NCI-H146 treated with DMSO at 0.1 percent for 48 hours (cell line): ENCODE results near the gene GSTM4.
"Not testable (repeated sequence)": the region's sequence is repeated elsewhere in the genome, so short reads cannot be mapped to it uniquely, and the experiment has no call there.

Experiments
- DNase-seq: peaks from one replicate; lab custom pipeline; 2025; ENCODE audit not compliant: unreplicated experiment; lab: John Stamatoyannopoulos, UW

Gene GSTM4

DNA sequence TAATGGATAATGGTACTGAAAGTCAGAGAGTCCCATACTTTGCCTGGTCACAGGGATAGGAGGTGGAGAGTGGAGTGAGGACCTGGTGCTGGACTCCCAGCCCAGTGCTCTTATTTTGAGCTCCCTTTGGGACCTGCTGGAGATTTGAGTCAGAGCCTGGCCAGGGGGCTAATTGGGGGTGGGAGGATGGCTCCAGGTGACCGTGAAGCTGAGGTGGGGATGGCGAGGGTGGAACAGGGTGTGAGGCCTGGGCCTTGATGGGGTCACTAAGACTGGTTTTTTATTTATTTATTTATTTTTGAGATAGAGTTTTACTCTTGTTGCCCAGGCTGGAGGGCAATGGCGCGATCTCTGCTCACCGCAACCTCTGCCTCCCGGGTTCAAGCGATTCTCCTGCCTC, 18.5 kb upstream of the GSTM4 start:
- no peak for DNase-seq

DNA sequence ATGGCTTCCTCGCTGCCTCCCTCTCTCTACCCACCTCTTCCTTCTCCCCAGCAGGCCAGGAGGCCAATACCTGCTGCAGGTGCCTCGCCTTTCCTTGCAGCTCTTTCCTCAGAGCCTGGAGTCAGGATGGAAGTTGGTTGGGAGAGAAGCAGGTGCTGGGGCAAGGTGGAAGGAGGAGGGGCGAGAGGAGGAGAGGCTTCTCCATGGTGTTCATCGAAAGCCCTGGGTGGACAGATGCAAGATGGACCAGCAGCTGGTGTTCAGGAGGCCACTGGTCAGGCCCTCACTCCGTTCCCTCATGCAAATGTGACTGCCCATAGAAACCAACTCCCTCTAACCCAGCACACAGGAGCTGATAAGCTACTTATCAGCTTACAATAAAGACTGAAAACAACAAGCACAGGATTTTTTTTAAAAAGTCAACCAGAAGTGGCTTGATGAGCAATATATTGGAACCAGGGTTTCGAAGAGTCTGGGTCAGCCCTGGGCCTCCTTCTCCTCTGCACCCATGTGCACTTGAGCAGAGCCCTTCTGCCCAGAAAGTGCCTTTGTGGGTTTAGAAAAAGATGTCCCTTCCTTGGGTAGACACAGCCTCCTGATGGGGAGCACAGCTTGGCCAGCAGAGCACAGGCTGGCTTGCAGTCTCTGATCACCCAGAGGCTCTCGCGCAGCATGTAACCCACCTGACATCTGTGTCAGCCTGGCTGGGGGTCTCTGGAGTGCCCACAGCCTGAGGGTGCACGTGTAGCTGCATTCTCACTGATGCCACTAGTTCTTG, 16.6 kb upstream of the GSTM4 start:
- DNase-seq: no peak

DNA sequence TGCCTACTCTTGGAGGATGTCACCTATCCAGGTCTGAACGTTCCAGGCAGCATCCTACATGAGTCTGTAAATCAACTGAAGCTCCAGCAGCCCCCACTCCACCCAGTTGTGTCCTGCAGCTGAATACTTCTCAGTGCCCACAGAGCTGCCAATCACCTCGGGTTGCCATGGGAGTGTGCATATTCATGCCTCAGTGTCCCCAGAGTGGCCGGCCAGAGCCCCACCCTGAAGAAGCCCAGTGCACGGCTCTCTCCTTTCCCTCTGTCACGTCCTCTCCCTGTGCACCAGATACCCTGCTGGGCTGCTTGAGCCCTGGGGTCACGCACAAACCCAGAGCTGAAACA, 16.1 kb upstream of the GSTM4 start:
- DNase-seq: no peak

DNA sequence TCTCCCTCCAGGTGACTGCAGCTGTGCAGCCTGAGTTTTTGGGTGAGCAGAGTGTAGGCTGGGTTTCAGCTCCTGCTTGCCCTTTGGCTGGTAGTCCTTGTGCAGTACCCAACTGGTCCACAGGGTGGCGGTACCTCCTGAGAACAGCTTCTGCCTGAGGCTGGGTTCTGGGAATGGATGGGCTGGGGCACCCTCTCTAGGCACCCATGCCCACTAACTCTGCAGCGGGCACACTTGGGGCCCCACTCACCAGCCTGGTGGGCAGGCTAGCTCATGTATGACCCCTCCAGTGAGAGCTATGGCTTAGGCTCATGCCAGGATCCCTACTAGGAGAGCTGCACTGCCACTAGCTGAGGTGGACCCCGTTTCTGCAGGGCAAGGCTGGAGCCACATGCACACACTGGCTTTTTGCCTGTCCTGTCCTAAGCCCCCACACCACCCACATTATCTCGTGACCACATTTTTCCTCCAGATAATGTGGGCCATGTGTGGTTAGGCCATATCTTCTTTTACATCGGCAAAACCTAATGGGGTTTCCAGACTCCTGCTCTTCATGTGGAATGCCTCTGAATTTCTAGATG, 15.5 kb upstream of the GSTM4 start:
- DNase-seq: peak; percentile 18

DNA sequence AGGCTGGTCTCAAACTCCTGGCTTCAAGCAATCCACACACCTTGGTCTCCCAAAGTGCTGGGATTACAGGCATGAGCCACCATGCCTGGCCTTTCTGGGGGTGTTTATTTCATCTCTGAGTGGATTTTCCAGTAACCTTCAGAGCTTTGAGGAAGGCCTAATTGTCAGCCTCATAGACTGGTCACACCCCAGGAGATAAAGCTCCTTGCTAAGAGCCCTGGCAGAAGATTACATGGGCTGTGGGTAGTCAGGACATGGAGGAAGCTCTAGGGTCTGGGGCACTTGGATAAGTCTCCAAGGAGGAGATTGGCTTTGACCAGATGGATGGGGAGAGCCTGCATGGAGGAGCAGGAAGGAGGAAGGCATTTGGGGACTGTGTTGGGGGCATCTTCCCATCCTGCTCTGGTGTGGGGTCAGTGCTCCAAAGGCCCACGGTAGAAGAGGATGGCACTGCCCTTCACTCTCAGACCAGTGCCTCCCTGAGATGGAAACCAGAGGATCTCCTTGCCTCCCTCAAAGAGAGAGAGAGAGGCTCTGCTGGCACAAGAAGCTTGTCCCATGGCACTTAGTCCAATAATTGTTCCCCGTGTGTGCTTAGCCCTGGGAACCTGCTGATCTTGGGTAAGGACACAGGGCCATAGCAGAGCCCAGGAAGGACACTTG, 14.7 kb upstream of the GSTM4 start:
- no peak for DNase-seq

DNA sequence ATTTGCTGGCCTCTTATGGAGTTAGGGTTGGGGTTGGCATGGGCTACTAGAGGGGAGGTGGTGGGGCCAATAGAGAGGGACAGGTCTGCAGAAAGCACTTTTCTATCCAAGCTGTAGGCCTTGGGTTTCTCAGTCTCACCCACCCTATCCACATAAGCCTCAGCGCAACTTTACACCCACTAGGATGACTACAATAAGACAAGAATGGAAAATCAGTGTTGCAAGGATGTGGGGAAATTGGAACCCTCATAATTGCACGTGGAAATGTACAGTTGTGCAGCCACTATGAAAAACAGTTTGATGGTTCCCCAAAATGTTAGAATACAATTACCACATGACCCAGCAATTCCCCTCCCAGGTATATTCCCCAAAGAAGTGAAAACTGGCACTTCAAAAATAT, 14.0 kb upstream of the GSTM4 start:
- no peak for DNase-seq

DNA sequence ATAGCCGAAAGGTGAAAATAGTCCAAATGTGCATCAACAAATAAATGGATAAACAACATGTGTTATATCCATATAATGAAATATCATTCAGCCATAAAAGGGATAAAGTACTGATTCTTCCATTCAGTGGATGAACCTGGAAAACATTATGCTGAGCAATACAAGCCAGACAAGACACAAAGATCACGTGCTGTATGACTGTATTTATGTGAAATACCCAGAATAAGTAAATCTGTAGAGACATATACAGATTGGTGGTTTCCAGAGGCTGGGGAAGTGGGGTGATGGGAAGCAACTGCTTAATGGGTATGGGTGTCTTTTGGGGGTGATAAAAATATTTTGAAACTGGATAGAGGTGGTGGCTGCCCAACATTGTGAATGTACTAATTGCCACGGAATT, 13.3 kb upstream of the GSTM4 start:
- DNase-seq: no peak

DNA sequence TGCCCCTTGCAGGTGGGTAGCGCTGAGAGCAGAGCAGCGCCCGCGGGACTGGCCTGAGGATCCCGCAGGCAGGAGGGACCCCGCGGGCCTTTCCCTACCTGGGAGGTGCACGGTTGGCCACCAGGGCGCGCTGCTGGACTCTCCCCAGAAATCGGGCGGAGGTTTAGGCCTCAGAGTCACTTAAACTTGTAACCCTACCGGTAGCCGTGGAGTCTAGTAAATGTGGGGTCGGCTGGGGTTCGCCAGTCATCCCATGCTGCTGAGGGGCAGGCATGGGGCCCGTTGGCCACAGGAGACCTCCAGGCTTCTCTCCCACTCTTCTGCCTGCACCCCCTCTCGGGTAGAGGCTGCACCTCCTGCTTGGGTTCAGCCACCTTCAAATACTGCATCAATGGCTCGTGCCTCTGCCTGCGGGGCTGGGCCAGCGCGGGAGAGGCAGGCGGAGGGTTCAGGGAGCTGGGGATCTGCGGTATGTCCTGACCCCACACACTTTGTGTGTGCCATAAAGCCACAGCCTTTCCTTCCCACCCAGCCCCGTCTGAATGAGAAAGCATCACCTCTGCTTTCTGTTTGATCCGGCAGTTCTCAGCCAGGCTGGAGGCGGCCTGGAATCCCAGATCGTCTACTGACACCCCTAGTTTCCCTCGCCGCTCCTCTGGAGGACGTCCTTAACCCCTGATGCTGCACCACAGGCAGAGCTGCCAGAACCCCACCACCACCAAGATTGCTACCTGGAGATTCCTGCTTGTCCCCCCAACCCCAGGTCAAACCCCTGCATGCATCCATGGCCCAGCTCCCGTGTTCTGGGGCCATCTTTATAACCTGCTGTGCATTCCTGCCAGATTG, 12.3 kb upstream of the GSTM4 start:
- DNase-seq: peak; percentile 34

DNA sequence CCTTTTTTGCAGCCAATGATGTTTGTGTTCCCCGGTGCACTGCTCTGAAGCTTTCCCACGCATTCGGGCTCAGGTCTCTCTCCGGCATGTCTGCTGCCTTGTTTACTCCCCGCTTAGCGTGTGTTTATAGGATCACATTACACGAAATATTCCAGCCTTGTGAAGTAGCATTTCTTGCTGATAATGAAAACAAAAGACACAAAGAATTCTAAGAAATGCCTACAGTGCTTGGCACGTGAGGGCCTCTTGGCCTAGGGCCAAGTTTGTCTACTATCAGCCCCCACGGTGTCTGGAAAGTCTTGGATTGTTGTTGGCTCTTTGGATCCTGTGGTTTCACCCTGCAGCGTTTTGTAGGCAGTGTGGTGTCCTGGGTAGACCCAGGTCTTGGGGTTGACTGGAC, 11.2 kb upstream of the GSTM4 start:
- no peak for DNase-seq

DNA sequence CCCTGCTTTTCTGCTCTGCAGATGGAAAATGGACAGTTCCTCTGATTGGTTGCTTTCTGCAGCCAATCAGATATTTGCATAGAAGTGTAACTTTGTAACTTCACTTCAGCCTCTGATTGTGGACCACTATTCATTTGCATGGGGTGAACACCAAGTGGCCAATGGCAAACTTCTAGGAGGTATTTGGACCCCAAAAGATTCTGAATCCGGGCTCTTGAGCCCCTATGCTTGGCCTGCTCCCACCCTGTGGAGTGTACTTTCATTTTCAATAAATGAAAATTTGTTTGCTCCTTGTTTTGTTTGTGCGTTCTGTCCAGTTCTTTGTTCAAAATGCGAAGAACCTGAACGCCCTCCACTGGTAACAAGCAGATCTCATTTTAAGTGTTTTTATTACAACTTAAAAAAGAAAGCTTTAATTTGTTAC, 6.4 kb upstream of the GSTM4 start:
- DNase-seq: no peak

DNA sequence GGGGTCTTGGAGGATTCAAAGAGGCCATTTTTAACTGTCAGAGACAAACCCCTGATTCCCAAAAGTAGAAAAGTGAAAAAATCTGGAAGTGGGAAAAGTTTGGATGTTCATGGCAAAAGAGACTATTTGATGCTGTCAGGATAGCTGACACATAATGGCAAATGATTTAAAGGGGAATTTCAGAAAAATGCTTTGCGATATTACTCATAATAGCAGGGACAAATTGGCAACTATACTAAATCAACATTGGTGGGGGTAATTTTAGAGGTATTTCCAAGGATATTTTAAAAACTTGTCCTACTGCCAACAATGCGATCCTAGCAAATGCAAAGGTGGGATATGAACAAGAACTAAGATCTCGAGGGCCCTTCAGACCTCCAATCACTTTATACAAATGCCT, 5.3 kb upstream of the GSTM4 start:
- no peak for DNase-seq

DNA sequence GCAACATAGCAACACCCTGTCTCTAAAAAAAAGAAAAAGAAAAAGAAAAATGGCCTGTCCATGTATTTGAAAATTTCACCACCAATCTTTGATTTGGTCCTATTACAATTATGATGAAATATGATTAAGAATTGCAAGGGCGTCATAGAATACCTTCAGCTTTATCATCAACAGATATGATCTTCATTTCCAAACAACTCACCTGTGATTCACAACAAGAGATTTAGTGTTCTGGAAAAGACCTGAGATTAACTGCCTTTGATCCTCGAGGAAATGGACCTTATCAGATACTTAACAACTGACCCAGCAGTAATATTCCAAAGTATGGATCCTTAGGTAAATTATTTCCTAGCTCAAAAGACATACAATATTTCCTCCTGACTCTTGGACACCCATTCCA, 3.5 kb upstream of the GSTM4 start:
- DNase-seq: no peak

DNA sequence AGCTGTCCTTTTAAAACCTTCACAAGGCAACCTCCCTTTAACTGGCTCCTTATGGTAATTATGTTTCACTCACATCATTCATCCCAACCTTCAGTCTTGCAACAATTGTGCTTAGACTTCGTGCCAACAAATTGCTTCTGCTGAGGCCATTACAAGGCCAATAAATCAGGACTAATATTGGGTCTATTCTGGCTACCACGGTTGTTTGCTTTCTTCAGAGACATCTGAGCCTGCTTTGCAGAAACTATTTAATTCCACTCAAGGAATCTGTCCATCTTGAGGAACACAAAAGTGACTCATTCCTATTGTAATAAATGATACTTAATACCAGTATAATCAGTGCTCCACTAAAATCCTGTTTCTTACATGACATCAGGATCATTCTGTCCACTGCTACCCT, 2.6 kb upstream of the GSTM4 start:
- DNase-seq: no peak

DNA sequence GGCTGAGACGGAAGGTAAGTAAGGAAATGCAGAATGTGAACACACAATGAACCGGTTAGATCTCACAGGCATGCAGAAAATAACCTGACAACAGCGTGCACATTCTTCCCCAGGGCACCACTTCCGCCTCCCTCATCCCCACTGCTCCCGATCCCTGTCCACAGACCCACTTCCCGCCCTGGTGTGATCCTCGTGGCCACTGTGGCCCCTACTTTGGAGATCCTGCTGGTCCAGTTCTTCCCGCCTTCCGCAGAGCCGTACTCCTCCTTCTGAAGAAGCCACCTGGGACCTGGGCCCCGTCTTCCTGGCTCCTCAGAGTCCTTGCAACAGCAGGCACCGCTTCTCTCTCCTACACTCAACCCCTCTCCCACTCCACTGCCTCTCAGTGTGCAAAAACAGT, 1.4 kb upstream of the GSTM4 start:
- no peak for DNase-seq

DNA sequence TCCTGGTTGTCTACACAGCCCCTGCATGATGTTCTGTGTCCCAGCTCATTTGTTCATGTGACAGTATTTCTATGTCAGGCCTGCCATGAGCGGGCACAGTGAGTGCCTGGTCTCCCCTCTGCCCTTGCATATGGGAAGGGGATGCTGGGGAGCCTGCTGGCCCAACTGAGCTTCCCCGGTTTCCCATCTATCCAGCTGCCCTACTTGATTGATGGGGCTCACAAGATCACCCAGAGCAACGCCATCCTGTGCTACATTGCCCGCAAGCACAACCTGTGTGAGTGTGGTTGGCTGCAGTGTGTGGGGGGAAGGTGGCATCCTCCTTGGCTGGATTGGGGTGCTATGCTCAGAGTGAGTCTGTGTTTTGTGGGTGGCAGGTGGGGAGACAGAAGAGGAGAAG, 1.5 kb downstream of the GSTM4 start:
- DNase-seq: no peak

DNA sequence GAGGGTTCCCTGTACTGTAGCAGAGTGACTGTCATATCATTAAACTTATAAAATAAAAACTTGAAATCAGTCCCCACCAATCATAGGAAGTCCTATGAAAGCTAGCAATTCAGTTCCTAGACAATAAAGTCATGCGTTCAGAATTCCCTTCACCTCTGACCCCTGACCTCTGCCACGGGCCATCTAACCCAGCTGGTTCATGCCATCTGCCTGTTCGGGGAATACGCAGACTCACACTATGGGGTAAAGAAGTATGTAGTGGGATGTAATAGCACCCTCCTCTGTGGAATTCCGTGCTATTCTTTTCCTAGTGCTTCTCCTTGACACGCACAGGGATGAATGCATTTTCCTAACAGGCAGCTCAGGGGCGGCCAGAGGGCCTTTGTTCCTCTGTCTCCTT, 2.1 kb downstream of the GSTM4 start:
- no peak for DNase-seq

DNA sequence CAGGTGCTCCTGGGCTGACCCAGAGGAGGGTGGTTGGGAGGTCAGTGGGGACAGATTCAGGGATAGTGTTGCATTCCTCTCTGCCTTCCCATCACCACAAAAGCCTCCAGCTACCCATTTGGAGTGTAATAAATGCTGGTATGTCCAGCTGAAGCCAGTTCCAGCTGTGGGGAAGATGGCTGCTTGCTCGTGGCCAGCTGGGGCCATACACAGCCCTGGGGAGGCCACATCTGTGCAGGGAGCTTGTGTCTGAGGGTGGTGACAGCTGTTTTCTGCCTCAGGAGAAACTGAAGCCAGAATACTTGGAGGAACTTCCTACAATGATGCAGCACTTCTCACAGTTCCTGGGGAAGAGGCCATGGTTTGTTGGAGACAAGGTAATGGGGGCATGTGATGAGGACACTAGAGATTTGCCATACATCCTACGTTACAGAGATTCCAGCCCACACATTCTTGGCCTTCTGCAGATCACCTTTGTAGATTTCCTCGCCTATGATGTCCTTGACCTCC, 2.7 kb downstream of the GSTM4 start:
- DNase-seq: no peak

DNA sequence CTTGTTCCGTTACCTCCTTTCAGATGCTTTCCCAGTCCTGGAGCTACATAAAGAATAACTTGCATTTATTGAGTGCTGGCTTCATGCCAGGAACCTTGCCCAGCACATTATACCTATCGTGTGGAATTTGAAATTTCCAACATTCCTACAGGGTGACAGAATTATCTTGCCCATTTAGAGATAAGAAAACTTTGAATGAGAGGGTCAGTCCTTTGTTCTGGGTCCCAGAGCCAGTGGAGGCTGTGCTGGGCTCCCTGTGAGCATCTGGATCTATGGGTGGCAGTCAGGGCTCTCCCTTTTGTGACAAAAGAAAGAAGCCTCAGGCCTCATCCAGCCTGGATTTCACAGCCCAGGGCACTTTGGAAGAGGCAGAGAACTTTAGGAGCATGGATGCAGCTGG, 3.2 kb downstream of the GSTM4 start:
- no peak for DNase-seq

DNA sequence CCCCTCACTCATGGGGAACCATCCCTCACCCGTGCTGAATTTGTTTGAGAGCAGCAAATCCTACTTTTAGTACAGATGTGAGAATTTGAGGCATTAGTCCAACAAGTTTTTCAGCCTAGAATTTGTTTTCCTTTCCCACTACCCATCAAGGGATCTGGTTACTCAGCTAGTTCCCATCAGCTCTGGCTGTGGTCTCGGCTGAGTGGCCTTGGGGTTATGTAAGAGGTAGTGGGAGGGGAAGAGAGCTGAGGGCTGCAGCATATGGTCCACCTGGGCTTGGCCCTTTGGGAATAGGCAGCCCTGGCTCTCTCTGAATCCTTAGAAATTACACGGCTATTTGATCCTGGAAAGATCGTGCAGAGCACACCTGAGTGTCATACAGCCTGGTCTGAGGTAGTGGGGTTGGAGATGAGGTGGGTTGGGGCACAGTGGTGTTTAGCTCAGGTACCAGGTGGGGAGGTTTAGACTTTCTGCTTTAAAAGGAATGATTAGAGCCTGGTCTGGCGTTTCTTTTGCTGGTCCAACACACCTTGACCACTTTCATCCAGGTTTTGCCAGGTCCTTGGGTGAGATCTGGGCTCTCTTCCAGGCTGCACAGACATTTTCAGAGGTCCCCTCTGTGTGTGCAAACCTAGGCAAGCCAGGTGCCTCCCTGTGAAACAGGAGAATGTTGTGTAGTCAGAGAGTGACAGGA, 4.2 kb downstream of the GSTM4 start:
- DNase-seq: no peak

DNA sequence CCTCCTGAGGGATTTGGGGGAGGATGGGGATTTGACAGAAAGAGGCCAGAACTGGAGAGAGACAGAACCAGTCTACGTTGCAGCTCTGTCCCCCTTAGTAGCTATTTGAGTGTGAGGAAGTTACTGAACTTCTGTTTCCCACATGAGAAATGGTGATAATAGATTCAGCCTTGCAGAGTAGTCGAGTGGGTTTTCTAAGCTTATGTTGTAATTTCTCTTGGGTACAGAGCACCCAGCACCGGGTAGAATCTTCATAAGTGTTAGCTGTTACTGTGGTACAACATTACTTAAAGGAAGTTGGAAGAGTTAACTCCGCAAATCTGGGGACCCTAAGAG, 4.8 kb downstream of the GSTM4 start:
- DNase-seq: not testable (repeated sequence)

DNA sequence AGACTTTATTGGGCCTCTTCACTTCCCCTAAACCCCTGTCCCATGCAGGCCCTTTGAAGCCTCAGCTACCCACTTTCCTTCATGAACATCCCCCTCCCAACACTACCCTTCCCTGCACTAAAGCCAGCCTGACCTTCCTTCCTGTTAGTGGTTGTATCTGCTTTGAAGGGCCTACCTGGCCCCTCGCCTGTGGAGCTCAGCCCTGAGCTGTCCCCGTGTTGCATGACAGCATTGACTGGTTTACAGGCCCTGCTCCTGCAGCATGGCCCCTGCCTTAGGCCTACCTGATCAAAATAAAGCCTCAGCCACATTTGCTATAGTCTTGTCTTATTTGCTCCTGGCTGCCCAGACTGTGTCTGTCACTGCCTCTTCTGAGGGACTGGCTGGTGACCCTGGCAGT, 5.5 kb downstream of the GSTM4 start:
- no peak for DNase-seq
